NOMO-1 (cell line): ENCODE data around the gene RSAD1.
A peak's percentile ranks its signal among the peaks of the same experiment; 100 is the strongest.

Experiments used
- DNase-seq, 2 experiments: peaks; one replicate each; lab custom pipeline; 2025; ENCODE audit not compliant: unreplicated experiment in 2 of 2; lab: John Stamatoyannopoulos, UW

The RSAD1 gene

DNA sequence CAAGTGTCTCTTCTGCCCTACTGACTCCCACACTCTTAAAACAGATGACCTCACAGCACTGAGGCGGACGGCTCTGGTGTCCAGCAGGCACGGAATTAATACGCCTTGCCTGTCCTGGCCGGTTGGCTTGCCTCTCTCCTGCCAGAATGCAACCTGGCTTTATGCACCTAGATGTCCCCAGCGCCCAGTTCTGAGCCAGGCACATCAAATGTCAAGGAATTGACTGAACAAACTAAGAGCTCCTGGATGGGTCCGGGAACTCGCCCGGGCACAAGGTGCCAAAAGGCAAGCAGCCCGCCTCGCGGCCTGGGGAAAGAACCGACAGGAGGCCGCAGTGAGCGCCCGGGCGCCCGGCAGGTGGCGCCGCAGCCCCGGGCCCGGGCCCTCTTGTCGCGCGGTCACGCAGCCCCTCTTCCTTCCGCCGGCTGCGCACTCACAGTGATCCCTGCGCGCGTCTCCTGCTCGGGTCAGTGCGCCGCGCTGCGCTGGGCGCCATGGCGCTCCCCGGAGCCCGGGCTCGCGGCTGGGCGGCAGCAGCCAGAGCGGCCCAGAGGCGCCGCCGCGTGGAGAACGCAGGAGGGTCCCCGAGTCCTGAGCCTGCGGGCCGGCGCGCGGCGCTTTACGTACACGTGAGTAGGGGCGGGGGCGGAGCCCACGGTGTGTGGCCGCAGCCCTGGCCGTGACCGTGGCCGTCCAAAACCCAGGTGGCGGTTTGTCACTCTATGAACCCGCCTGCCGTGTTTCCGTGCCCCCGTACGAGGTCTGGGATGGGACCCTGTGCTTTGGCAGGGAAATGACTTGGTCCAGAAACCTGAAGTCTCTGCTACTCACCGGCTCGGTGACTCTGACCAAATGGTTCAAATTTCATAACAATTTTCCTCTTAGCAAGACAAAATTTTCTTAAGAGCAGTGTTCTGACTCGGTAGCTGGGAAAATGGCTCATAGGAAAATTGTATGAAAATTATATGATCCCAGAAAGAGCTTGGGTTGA lies at the start of gene RSAD1:
Gene RSAD1, plus strand, starts transcription at position 470 of the 991 bp plus-strand sequence. Its CDS starts 25 bp downstream, at position 495.
- peak; percentile 89 to 94 for DNase-seq

GRCh38 chr17:50429793-50430192 lies 48.9 kb upstream of the RSAD1 start:
- no peak for DNase-seq

- no peak for DNase-seq
Observed at GRCh38 chr17:50430821-50431618, 47.6 kb upstream of the RSAD1 start.

GRCh38 chr17:50432125-50432762 lies 46.4 kb upstream of the RSAD1 start:
- DNase-seq: no peak

- DNase-seq: no peak
Observed at GRCh38 chr17:50437409-50437808, 41.3 kb upstream of the RSAD1 start.

GRCh38 chr17:50439008-50439407 lies 39.7 kb upstream of the RSAD1 start:
- no peak for DNase-seq

DNA sequence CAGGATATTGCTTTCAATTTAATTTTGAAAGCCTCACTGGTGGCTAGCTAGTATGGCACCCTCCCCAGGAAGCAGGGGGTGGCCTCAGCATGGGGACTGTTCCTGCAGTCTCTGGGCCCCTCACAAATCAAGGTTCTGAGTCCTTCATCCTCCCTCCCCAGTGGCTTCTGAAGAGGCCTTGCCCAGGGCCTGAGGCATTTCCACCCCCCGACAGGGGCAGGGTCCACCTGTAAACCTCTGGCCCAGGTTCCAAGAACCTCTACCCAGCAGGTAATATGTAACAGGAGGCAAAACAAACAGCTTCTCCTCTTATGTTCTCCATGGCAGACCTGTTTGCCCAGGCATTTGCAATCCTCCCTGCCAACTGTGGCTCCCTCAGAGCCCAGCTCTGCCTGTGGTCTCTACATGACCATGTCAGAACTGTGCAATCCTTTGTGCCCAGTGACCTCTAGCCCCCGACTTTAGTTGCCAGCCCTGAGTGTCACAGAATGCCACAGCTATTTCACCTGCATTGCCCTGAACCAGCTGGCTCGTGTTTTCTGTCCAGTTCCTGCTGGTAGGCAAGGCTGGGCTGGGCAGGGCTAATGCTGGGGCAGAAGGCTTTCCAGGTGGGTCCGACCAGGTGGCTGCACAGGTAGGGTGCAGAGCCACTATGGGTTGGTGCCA lies 38.4 kb upstream of the RSAD1 start:
- DNase-seq: no peak

DNA sequence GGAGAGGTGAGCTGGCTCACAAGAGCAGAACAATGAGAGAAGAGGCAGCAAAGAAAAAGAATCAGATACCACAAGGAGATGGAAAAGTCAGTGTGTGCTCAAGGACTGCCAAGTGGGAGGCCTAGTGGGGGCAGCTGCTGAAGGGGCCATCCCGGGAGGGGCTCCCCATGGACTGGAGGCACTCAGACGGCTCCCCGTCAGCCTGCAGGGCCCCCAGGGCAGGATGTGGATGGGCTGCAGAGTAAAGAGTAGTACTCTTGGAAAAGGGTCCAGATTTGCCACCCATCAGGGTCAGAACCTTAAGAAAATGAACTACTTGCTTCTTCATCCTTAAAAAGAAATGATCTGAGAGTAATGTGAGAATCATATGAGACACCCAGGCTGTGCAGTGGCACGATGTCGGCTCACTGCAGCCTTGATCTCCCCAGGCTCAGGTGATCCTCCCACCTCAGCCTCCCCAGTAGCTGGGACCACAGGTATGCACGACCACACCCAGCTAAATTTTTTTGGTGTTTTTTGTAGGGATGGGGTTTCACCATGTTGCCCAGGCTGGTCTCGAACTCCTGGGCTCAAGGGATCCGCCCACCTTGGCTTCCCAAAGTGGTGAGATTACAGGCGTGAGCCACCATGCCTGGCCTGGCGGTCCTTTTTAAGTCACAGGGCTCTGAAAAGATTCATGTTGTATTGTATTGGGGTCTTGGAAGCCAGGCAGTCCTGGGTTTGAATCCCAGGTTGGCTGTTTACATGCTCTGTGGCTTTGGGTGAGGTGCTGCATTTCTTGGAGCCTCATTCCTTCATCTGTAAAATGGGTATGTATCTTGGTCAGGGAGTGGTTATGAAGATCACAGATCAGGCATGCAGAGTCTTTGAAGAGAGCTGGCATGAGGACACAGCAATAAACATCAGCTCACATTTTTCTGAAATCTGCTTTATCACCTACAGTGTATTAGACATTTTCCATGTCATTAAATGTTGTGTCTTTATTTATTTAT lies 37.5 kb upstream of the RSAD1 start:
- no peak for DNase-seq

DNA sequence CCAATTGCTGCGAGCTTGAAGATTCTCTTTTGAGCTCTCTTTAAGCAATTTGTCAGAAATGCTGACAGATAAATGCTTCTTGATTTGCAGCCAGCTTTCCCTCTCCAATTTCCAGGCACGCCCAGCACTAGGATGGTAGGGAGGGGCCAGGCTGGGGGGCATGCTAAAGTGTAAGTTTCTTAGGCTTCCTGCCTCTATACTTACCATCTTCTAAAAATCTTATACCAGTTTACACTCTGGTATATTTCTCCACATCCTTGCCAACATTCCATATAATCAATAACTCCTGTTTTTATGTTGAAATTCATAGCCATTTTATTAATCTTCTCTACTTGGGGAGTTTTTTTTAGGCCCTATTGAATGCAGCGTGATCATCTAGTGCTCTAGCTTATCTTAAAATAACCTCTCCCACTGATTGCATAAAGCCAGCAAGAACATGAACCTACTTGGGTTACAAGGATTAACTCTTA lies 35.1 kb upstream of the RSAD1 start:
- DNase-seq: no peak

DNA sequence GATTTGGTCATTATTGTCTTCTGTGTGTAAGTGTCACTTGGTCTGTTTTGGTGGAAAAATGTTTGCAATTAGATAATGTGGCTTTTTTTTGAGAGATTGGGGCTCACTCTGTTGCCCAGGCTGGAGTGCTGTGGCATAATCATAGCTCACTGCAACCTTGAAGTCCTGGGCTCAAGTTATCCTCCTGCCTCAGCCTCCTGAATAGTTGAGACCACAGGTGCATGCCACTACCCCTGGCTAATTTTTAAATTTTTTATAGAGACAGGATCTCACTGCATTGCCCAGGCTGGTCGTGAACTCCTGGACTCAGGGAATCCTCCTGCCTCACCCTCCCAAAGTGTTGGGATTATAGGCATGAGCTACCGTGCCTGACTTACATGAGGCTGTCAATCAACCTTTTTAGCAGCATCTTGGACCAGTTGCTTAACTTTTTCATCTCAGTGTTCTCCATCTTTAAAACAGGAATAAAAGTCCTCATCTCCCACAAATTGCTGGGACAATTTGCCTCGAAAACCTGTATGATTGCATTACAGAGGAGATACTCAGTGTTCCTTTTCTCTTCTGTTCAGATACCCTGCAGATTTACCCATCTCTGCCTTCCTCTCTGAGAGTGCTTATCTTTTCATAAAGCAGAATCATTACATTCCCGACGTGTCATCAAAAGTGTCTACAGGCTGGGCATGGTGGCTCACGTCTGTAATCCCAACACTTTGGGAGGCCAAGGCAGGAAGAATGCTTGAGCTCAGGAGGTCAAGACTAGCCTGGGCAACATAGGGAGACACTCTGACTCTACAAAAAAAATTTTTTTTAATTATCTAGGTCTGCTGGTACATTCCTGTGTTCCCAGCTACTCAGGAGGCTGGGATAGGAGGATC lies 33.6 kb upstream of the RSAD1 start:
- DNase-seq: no peak

DNA sequence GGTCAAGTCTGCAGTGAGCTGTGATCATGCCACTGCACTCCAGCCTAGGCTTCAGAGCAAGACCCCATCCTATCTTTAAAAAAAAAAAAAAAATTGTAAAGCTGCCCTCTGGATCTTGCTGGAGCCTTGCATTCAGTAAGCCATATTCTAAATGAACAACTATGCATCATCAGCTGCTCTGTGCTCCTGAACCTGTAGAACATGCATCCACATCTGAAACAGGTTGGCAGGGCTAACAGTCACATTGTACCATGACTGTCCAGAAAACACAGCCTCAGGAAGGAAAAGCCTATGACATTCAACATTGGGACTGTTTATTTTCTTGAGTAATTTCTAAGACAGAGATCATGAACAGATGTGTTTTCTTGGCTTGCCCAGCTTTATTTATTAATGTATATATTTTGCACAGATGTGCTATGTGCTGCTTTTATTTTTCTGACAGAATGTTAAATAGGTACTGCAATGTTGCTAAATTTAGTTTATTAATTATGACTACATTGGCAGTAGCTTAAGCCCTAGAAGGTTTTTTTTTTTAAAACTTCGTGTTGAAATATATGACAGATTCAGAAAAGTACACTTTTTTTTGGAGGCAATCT lies 32.8 kb upstream of the RSAD1 start:
- no peak for DNase-seq

DNA sequence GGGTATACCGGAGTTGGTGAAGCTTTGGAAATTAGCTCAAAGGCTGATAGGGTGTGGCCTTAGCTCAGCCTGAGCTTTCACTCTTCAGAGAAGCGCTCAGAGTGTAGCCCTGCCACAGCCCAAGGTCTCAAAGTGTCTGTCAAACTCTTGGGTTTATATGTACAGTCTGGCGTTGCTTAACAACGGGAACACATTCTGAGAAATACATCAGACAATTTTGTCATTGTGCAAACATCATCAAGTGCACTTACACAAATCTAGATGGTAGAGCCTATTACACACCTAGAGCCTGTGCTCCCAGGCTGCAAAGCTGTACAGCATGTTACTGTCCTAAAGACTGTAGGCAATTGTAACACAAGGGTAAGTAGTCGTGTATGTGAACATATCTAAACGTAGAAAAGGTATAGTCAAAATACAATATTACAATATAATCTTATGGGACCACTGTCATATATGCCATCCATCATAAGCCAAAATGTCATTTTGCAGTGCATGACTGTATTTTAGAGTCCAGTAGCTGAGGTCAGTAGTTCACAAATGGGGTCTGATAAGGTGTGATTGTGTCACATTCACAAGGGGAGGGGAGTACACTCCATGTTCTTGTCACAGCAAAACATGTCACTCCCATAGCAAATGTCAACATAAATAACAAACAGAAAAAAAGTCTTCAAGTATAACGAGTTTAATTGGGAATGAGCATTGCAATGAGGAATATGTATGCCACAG lies 30.6 kb upstream of the RSAD1 start:
- no peak for DNase-seq

DNA sequence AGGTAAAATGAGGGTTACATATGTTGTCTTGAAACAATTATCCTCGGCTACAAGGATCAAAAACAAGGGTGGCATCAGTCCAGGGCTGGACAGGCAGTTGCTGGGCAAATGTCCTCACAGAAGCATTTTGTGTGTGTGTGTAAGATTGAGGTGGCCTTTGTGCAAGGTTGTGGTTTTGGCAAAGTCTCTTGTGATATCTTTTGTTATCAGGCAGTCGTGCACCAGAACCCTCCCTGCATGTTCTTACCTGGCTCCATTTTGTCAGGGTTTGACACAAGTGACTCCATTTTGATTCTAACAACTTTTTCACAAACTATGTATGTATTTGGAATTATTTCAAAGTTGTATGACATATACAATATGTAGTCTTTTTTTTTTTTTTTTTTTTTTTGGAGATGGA lies 30.0 kb upstream of the RSAD1 start:
- no peak for DNase-seq

- no peak for DNase-seq
Observed at GRCh38 chr17:50451943-50452629, 26.6 kb upstream of the RSAD1 start.

DNA sequence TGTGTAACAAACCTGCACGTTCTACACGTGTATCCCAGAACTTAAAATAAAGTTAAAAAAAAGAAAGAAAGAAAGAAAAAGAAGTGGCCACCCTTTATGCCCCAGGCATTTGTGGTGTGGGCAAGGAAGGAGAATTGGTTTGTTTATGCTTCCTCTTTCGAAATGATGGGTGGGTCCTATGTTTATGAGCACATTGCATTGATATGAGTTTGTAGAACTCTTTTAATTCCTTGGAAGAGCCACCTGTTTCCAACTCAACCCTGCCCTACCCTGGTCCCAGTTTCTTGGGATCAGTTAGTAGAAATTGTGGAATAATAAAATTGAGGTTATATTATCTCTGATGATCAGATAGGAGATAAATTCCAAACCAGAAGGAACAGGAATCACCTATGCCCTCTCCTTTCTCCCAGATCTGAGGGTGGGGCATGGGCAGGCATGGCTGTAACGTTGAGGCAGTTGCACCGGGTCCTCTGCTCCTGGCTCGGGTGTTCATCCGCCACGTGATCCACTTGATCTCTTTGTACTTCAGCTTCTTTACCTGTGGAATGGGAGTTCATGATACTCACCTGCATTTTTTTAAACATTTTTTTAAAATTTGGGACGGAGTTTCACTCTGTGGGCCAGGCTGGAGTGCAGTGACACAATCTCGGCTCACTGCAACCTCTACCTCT lies 25.9 kb upstream of the RSAD1 start:
- peak; percentile 53 to 77 for DNase-seq

- no peak for DNase-seq
Observed at GRCh38 chr17:50453901-50454300, 24.8 kb upstream of the RSAD1 start.
